ENCODE results near the gene NANOS1. TPM values are rescaled to one million over a fixed set of nuclear protein-coding genes. Genes with fewer than 3 reads are reported as not detected.

Gene NANOS1
- total and polyA plus RNA-seq, 2 of the 8 experiments (the other 6 are each of a cell fraction or from before 2014, with no cell fraction given) = 3.1 to 3.9 TPM

GRCh38 chr10:119079599-119080520 is 50.3 kb downstream of the NANOS1 start:
- no peaks in the 10 kb centered on the region for H3K9me3 ChIP-seq (ENCODE audit: insufficient read depth in 2 of 2, low read depth in 1 of 2, low read length in 1 of 2)
- peak overlapping the region; percentile 95 for H3K56ac ChIP-seq (replicated peaks; ENCODE audit: insufficient read length, low read depth, low read length)
- peak overlapping the region; percentile 96 for H4K5ac ChIP-seq (ENCODE audit: insufficient read length, low read depth, low read length)
- DNase-seq (ENCODE audit: low read depth in 1 of 2, low spot score in 2 of 2) (peak in 1 of 2 experiments; percentile 63), FAIRE-seq (no peak)
- H3K36me3 ChIP-seq (ENCODE audit: control insufficient read depth in 2 of 4, insufficient read depth in 4 of 4, low read length in 3 of 4) = peaks cover 0 to 6% (median 0%) of the 10 kb centered on the region in 4 experiments; a peak in 1 of 8 replicates
- H4K91ac ChIP-seq (replicated peaks; ENCODE audit: insufficient read length, low read length) = peak overlapping the region; percentile 97
- no peak overlapping the region for H3K14ac ChIP-seq (ENCODE audit: insufficient read length)
- H4K8ac ChIP-seq (ENCODE audit: extremely low read depth, insufficient read depth, low read length) = peak overlapping the region; percentile 99
- peaks cover 49 to 61% of the 10 kb centered on the region in 2 experiments for H3K79me2 ChIP-seq (ENCODE audit: control insufficient read depth in 1 of 2, insufficient read depth in 2 of 2, low read length in 2 of 2)
- H2BK12ac ChIP-seq (ENCODE audit: low read depth, low read length) = no peak overlapping the region
- no peak overlapping the region for H2AK5ac ChIP-seq (ENCODE audit: low read depth, low read length)
- 0% methylated on average over 32 of the region's 48 CpGs; no CpG with 5 or more reads in 1 of the 2 experiments for WGBS, 2 experiments (ENCODE audit: extremely low coverage in 1 of 2, insufficient coverage in 1 of 2, insufficient read length in 1 of 2, insufficient replicate concordance in 2 of 2, low coverage in 1 of 2, low lambda C conversion rate in 2 of 2, missing lambda C conversion rate in 1 of 2)
- H3K23ac ChIP-seq (ENCODE audit: insufficient read length) = no peak overlapping the region
- peak overlapping the region; percentile 77 to 96 (median 90) for H3K4me3 ChIP-seq (ENCODE audit: extremely low read depth in 1 of 4, insufficient read depth in 2 of 4, low read depth in 3 of 4, low read length in 4 of 4)
- ChIA-PET POLR2A (ENCODE audit: partially characterized antibody) (interaction anchor here (0.7 to 4.2 kb wide), 15 partner anchors 9 to 792 kb away, joined by 3 to 30 read pairs (median 4); partner anchors contain the start of genes DENND10, MCMBP and NANOS1), CTCF (ENCODE audit: partially characterized antibody) (no interaction called here)
- H3K23me2 ChIP-seq (ENCODE audit: low read depth, low read length) = peaks cover 11% of the 10 kb centered on the region
- H3K4me2 ChIP-seq (ENCODE audit: insufficient read depth in 1 of 2, low read depth in 2 of 2, low read length in 2 of 2) = peak overlapping the region; percentile 71 to 73
- H3K18ac ChIP-seq (ENCODE audit: extremely low read depth, low read length) = peak overlapping the region; percentile 78; the same call in 1 of the 2 replicates
- H4K20me1 ChIP-seq (replicated peaks in 1 of 2; ENCODE audit: control insufficient read depth in 1 of 2, insufficient read depth in 2 of 2, low read length in 2 of 2) = peaks cover 12 to 15% of the 10 kb centered on the region in 2 experiments
- no peaks in the 10 kb centered on the region for H3K27me3 ChIP-seq (replicated peaks in 1 of 4; ENCODE audit: control insufficient read depth in 3 of 4, extremely low read depth in 1 of 4, insufficient read depth in 3 of 4, low read length in 3 of 4)
- no peak overlapping the region for H2BK120ac ChIP-seq (replicated peaks; ENCODE audit: low read depth, low read length)
- H3K4me1 ChIP-seq (replicated peaks in 1 of 4; ENCODE audit: control insufficient read depth in 3 of 4, insufficient read depth in 4 of 4, low read length in 3 of 4) = no peaks in the 10 kb centered on the region; a peak in 2 of 7 replicates
- no peak overlapping the region for H2BK15ac ChIP-seq (ENCODE audit: low read length)
- H2BK5ac ChIP-seq (ENCODE audit: low read depth, low read length) = peak overlapping the region; percentile 83
- H3K4ac ChIP-seq (replicated peaks; ENCODE audit: insufficient read length, low read depth, low read length) = peak overlapping the region; percentile 78
- H3K79me1 ChIP-seq (ENCODE audit: low read depth, low read length) = no peaks in the 10 kb centered on the region
- peak overlapping the region; percentile 97 for H3K27ac ChIP-seq (ENCODE audit: low read depth, low read length)
- H2AFZ ChIP-seq (ENCODE audit: low read length) = no peak overlapping the region
- peak overlapping the region; percentile 95 to 100 (median 98) for H3K9ac ChIP-seq (replicated peaks in 1 of 4; ENCODE audit: extremely low read depth in 1 of 4, low read depth in 3 of 4, low read length in 3 of 4)
- no peak overlapping the region for H2BK20ac ChIP-seq (ENCODE audit: low read length)
- TF ChIP-seq, protein P1, sequence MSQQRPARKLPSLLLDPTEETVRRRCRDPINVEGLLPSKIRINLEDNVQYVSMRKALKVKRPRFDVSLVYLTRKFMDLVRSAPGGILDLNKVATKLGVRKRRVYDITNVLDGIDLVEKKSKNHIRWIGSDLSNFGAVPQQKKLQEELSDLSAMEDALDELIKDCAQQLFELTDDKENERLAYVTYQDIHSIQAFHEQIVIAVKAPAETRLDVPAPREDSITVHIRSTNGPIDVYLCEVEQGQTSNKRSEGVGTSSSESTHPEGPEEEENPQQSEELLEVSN (IDR thresholded peaks at IDR 0.05) = no peak
- no peak for TF ChIP-seq SUZ12 (IDR thresholded peaks at IDR 0.05; ENCODE audit: low read length)
- no peak for TF ChIP-seq SP1 (IDR thresholded peaks at IDR 0.05; ENCODE audit: low read depth, low read length)
- peak; percentile 18 for TF ChIP-seq TAF7 (optimal IDR thresholded peaks at IDR 0.05; ENCODE audit: borderline replicate concordance, low read depth, low read length)
- 0 out of 2 replicates have a peak, but pooled peaks have one; percentile 61 for TF ChIP-seq PHF8 (conservative IDR thresholded peaks at IDR 0.05; ENCODE audit: low read depth, low read length)
- TF ChIP-seq SP4 (IDR thresholded peaks at IDR 0.05; ENCODE audit: low read length) = 0 out of 2 replicates have a peak, but pooled peaks have one; percentile 1
- peak; percentile 51 for TF ChIP-seq CHD2 (IDR thresholded peaks at IDR 0.05; ENCODE audit: low read length)
- TF ChIP-seq TBP (IDR thresholded peaks at IDR 0.05; ENCODE audit: low read depth, low read length) = peak; percentile 53; the same call in 1 of the 2 replicates
- peak; percentile 45; the same call in 1 of the 2 replicates for TF ChIP-seq EGR1 (IDR thresholded peaks at IDR 0.05; ENCODE audit: borderline replicate concordance, low read depth, low read length)
- peak; percentile 53; the same call in 1 of the 2 replicates for TF ChIP-seq TAF1 (IDR thresholded peaks at IDR 0.05; ENCODE audit: low read depth, low read length)
